Measurements from ENCODE around the gene COG8. TPM values are rescaled to one million over a fixed set of nuclear protein-coding genes. Genes with fewer than 3 reads are reported as not detected.

COG8 gene
- total and polyA plus RNA-seq, 8 donors, result 23.9 to 36.1 (median 32.9) TPM

GRCh38 chr16:69311533-69312387 is 27.6 kb downstream of the COG8 start:
- H3K27me3 ChIP-seq, result no peaks in the 10 kb centered on the region
- H3K36me3 ChIP-seq, result peaks cover 0 to 26% of the 10 kb centered on the region in 2 donors
- DNase-seq (peak in 1 of 4 donors; percentile 88), ATAC-seq (peak; percentile 46)
- H3K4me1 ChIP-seq, result peaks cover 0 to 26% of the 10 kb centered on the region in 2 donors
- peak overlapping the region; percentile 79 to 90 for H3K27ac ChIP-seq
- H3K4me3 ChIP-seq, result peak overlapping the region; percentile 86 to 90
- TF ChIP-seq CTCF (IDR thresholded peaks at IDR 0.05), result no peak
- no peaks in the 10 kb centered on the region for H3K9me3 ChIP-seq
- intact Hi-C loops (cut with DNase I), result no loop called here

- peaks cover 0 to 18% of the 10 kb centered on the region in 2 donors for H3K36me3 ChIP-seq
- H3K4me3 ChIP-seq, result peak within 1 kb of the TSS; percentile 86 to 90
- no peaks in the 10 kb centered on the region for H3K9me3 ChIP-seq
- no peaks in the 10 kb centered on the region for H3K27me3 ChIP-seq
- H3K27ac ChIP-seq, result peak within 1 kb of the TSS; percentile 80 to 90
- peak; percentile 84 to 98 for TF ChIP-seq CTCF (IDR thresholded peaks at IDR 0.05)
- DNase-seq (peak; percentile 91 to 100 (median 98)), ATAC-seq (peak; percentile 99)
- intact Hi-C loops (cut with DNase I), result no loop called here
- H3K4me1 ChIP-seq, result peaks cover 0 to 26% of the 10 kb centered on the region in 2 donors
Observed at GRCh38 chr16:69310653-69311532, 28.5 kb downstream of the COG8 start, which contains the start of gene VPS4A. Gene VPS4A, plus strand, starts transcription at chr16:69311350. Its CDS starts 162 bp downstream, at chr16:69311512.

- Histone ChIP-seq H3K4me3 (no peak overlapping the region), H3K27ac (no peak overlapping the region), H3K36me3 (peaks cover 0 to 2% of the 10 kb centered on the region in 2 donors), H3K27me3 (no peaks in the 10 kb centered on the region), H3K9me3 (no peaks in the 10 kb centered on the region), H3K4me1 (peaks cover 0 to 23% of the 10 kb centered on the region in 2 donors)
- intact Hi-C loops (cut with DNase I), result no loop called here
- no peak for TF ChIP-seq CTCF (IDR thresholded peaks at IDR 0.05)
- ATAC-seq (no peak), DNase-seq (no peak)
Observed at GRCh38 chr16:69309316-69309715, 30.0 kb downstream of the COG8 start.

- Histone ChIP-seq H3K4me3 (no peak overlapping the region), H3K4me1 (peaks cover 0 to 15% of the 10 kb centered on the region in 2 donors), H3K27me3 (no peaks in the 10 kb centered on the region), H3K36me3 (no peaks in the 10 kb centered on the region), H3K27ac (no peak overlapping the region), H3K9me3 (no peaks in the 10 kb centered on the region)
- no peak for ATAC-seq
- TF ChIP-seq CTCF (IDR thresholded peaks at IDR 0.05), result no peak
- DNase-seq, result no peak
- intact Hi-C loops (cut with DNase I), result no loop called here
Observed at GRCh38 chr16:69307856-69308255, 31.5 kb downstream of the COG8 start.

All from left lung (tissue), 10 donors.